WTC11 (cell line): ENCODE data around the gene FKBP5.
A peak's percentile ranks its signal among the peaks of the same experiment; 100 is the strongest.

Experiments
- ETV6 ChIP-seq: sonication (generic); formaldehyde crosslinking; IDR thresholded peaks from 2 replicates; pipeline ENCODE4 v1.8.1; 2022; ENCODE audit warnings: mild to moderate bottlenecking, missing genetic modification reagents
- JUN ChIP-seq: sonication (generic); formaldehyde crosslinking; IDR thresholded peaks from 2 replicates; pipeline ENCODE4 v1.8.0; 2023; ENCODE audit warnings: mild to moderate bottlenecking, missing genetic modification reagents
- ZBTB21 ChIP-seq: sonication (generic); formaldehyde crosslinking; IDR thresholded peaks from 2 replicates; pipeline ENCODE4 v1.8.1; 2023; ENCODE audit warnings: mild to moderate bottlenecking, missing genetic modification reagents, borderline replicate concordance
- TF ChIP-seq, protein P1 (sequence below): fragments of 200-600 bp; IDR thresholded peaks from 2 replicates; pipeline ENCODE4 v1.8.0; 2022; ENCODE audit warnings: antibody characterized with exemption
- TF ChIP-seq, protein P2 (sequence below): fragments of 250-450 bp; sonication (Bioruptor Pico); IDR thresholded peaks from 2 replicates; pipeline ENCODE4 v2.1.2; 2022; ENCODE audit warnings: mild to moderate bottlenecking, moderate library complexity

DNA sequence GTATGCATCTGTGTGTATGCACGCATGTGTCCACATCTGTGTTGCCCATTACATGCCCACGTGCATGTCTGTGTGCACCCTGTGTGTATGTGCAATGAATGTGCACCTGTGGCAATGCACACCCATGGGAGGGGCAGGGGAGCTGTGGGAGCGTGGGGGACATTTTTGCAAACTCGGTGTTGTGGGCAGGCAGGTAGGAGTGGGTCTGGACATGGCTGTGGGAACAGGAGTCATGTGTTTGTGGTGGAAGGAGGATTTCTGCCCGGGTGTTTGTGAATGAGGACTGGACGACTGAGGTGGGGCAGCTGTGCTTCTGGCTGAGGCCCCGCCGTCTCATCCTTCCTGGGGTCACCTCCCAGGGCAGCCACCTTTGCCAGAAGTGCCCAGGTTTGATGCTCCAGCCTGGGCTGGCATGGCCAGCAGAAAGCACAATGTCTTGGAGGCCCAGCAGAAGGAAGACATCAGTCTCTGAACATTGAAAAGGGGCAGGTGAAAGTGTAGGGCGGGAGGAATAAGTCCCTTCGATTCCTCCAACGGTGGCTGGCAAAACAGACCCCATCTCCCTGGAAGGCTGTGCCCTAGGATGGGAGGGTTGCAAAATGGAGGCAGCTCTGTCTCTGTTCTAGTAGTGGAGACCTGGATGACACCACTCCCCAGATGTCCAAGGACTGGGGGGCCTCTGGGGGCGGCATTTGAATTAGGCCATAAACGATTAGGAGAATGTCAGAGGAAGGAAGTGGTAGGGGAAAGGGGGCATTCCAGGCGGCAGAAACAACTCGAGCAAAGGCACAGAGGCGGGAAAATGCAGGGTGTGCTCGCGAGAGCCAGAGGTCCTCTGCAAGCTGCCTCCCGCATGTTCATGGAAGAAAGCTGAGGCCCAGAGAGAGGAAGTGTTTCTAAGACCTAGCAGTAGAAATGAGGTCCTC is 29.0 kb upstream of the FKBP5 start:
- TF ChIP-seq ETV6 (CRISPR knock-in tag) (0 out of 2 replicates have a peak, but pooled peaks have one; percentile 21), JUN (no peak), ZBTB21 (CRISPR knock-in tag) (no peak)
- TF ChIP-seq, protein P1, sequence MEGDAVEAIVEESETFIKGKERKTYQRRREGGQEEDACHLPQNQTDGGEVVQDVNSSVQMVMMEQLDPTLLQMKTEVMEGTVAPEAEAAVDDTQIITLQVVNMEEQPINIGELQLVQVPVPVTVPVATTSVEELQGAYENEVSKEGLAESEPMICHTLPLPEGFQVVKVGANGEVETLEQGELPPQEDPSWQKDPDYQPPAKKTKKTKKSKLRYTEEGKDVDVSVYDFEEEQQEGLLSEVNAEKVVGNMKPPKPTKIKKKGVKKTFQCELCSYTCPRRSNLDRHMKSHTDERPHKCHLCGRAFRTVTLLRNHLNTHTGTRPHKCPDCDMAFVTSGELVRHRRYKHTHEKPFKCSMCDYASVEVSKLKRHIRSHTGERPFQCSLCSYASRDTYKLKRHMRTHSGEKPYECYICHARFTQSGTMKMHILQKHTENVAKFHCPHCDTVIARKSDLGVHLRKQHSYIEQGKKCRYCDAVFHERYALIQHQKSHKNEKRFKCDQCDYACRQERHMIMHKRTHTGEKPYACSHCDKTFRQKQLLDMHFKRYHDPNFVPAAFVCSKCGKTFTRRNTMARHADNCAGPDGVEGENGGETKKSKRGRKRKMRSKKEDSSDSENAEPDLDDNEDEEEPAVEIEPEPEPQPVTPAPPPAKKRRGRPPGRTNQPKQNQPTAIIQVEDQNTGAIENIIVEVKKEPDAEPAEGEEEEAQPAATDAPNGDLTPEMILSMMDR: no peak
- TF ChIP-seq, protein P2, sequence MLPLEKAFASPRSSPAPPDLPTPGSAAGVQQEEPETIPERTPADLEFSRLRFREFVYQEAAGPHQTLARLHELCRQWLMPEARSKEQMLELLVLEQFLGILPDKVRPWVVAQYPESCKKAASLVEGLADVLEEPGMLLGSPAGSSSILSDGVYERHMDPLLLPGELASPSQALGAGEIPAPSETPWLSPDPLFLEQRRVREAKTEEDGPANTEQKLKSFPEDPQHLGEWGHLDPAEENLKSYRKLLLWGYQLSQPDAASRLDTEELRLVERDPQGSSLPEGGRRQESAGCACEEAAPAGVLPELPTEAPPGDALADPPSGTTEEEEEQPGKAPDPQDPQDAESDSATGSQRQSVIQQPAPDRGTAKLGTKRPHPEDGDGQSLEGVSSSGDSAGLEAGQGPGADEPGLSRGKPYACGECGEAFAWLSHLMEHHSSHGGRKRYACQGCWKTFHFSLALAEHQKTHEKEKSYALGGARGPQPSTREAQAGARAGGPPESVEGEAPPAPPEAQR (CRISPR knock-in tag): no peak
